ENCODE measurements around the gene RAET1E. TPM values are rescaled to one million over a fixed set of nuclear protein-coding genes. Genes with fewer than 3 reads are reported as not detected.
"Not testable (repeated sequence)": the region's sequence is repeated elsewhere in the genome, so short reads cannot be mapped to it uniquely, and the experiment has no call there.

Gene RAET1E
- total RNA-seq: 0.89 TPM
- 1 to 10 TPM in 3 of 8 donors, under 1 TPM in 5; 0.35 to 3.4 (median 0.89) TPM for polyA plus RNA-seq (ENCODE audit: insufficient read depth in 1 of 8, insufficient read length in 8 of 8, low replicate concordance in 1 of 8)
- long read RNA-seq, donor 1: 0 reads
- long read RNA-seq, donor 2: 0 reads
- long read RNA-seq, donor 3: 0 reads
- long read RNA-seq, donor 4: 0 reads
- long read RNA-seq, donor 5: 0 reads
- long read RNA-seq, donor 6, partial matches to known transcripts: 0 of 2 reads
- long read RNA-seq, donor 6, other reads (novel, unspliced or antisense): 0 of 2 reads
- long read RNA-seq, donor 7: 0 reads
- long read RNA-seq, donor 8: 0 reads
- long read RNA-seq, donor 9, partial matches to known transcripts: 0 of 1 reads
- long read RNA-seq, donor 9, other reads (novel, unspliced or antisense): 0 of 1 reads
- long read RNA-seq, donor 10: 0 reads
- long read RNA-seq, donor 11: 0 reads

GRCh38 chr6:149897855-149898744, at the start of gene RAET1E:
RAET1E (minus strand) TSS chr6:149898113; CDS start chr6:149890901, 7,212 bp downstream.
- H3K4me3 ChIP-seq (ENCODE audit: low read length): no peak within 1 kb of the TSS

GRCh38 chr6:149947533-149947932, 49.6 kb upstream of the RAET1E start:
- not testable (repeated sequence) for H3K4me1 ChIP-seq (ENCODE audit: control insufficient read depth, insufficient read depth, low read length); H3K36me3 ChIP-seq (ENCODE audit: control insufficient read depth, insufficient read depth, low read length); DNase-seq; H3K4me3 ChIP-seq (ENCODE audit: low read length); H3K9me3 ChIP-seq (replicated peaks; ENCODE audit: control insufficient read depth, low read depth, low read length); H3K27ac ChIP-seq (ENCODE audit: low read length)
- peaks cover 51% of the 10 kb centered on the region for H3K27me3 ChIP-seq (ENCODE audit: control insufficient read depth, insufficient read depth, low read length)
- no CpG with 5 or more reads among the region's 1 CpG for WGBS (ENCODE audit: insufficient coverage)

More at GRCh38 chr6:149897855-149898744, at the start of gene RAET1E:
- Histone ChIP-seq H3K27me3 (ENCODE audit: control insufficient read depth, insufficient read depth, low read length) (no peaks in the 10 kb centered on the region), H3K4me1 (ENCODE audit: control insufficient read depth, insufficient read depth, low read length) (peaks cover 28% of the 10 kb centered on the region), H3K36me3 (ENCODE audit: control insufficient read depth, insufficient read depth, low read length) (no peaks in the 10 kb centered on the region), H3K9me3 (replicated peaks; ENCODE audit: control insufficient read depth, low read depth, low read length) (no peaks in the 10 kb centered on the region), H3K27ac (ENCODE audit: low read length) (peak within 1 kb of the TSS; percentile 42)
- WGBS (ENCODE audit: insufficient coverage): 68% methylated on average over 12 of the region's 17 CpGs
- DNase-seq: no peak

- not testable (repeated sequence) for H3K36me3 ChIP-seq (ENCODE audit: control insufficient read depth, insufficient read depth, low read length); H3K4me1 ChIP-seq (ENCODE audit: control insufficient read depth, insufficient read depth, low read length); H3K9me3 ChIP-seq (replicated peaks; ENCODE audit: control insufficient read depth, low read depth, low read length); H3K27ac ChIP-seq (ENCODE audit: low read length); DNase-seq; H3K4me3 ChIP-seq (ENCODE audit: low read length)
- peaks cover 54% of the 10 kb centered on the region for H3K27me3 ChIP-seq (ENCODE audit: control insufficient read depth, insufficient read depth, low read length)
- WGBS (ENCODE audit: insufficient coverage): 24% methylated on average over 5 of the region's 7 CpGs
Measured at GRCh38 chr6:149946631-149947030, 48.7 kb upstream of the RAET1E start.

GRCh38 chr6:149945276-149945675, 47.4 kb upstream of the RAET1E start:
- H3K27ac ChIP-seq (ENCODE audit: low read length): not testable (repeated sequence)
- H3K27me3 ChIP-seq (ENCODE audit: control insufficient read depth, insufficient read depth, low read length): peaks cover 54% of the 10 kb centered on the region
- WGBS (ENCODE audit: insufficient coverage): 80% methylated on average over 1 of the region's 6 CpGs

GRCh38 chr6:149943321-149943720, 45.4 kb upstream of the RAET1E start:
- peaks cover 16% of the 10 kb centered on the region for H3K4me1 ChIP-seq (ENCODE audit: control insufficient read depth, insufficient read depth, low read length)
- no CpG with 5 or more reads among the region's 5 CpGs for WGBS (ENCODE audit: insufficient coverage)
- H3K36me3 ChIP-seq (ENCODE audit: control insufficient read depth, insufficient read depth, low read length); H3K9me3 ChIP-seq (replicated peaks; ENCODE audit: control insufficient read depth, low read depth, low read length); DNase-seq; H3K27ac ChIP-seq (ENCODE audit: low read length); H3K4me3 ChIP-seq (ENCODE audit: low read length): not testable (repeated sequence)
- H3K27me3 ChIP-seq (ENCODE audit: control insufficient read depth, insufficient read depth, low read length): peaks cover 66% of the 10 kb centered on the region

More at GRCh38 chr6:149945276-149945675, 47.4 kb upstream of the RAET1E start:
- H3K4me3 ChIP-seq (ENCODE audit: low read length); H3K9me3 ChIP-seq (replicated peaks; ENCODE audit: control insufficient read depth, low read depth, low read length); H3K4me1 ChIP-seq (ENCODE audit: control insufficient read depth, insufficient read depth, low read length); H3K36me3 ChIP-seq (ENCODE audit: control insufficient read depth, insufficient read depth, low read length); DNase-seq: not testable (repeated sequence)

GRCh38 chr6:149942461-149942829, 44.5 kb upstream of the RAET1E start:
- H3K27me3 ChIP-seq (ENCODE audit: control insufficient read depth, insufficient read depth, low read length): peaks cover 69% of the 10 kb centered on the region
- H3K27ac ChIP-seq (ENCODE audit: low read length): no peak overlapping the region
- no peaks in the 10 kb centered on the region for H3K36me3 ChIP-seq (ENCODE audit: control insufficient read depth, insufficient read depth, low read length)
- peak overlapping the region; percentile 59 for H3K4me3 ChIP-seq (ENCODE audit: low read length)
- 4% methylated on average over 11 of the region's 13 CpGs for WGBS (ENCODE audit: insufficient coverage)
- H3K9me3 ChIP-seq (replicated peaks; ENCODE audit: control insufficient read depth, low read depth, low read length): no peaks in the 10 kb centered on the region
- peaks cover 19% of the 10 kb centered on the region for H3K4me1 ChIP-seq (ENCODE audit: control insufficient read depth, insufficient read depth, low read length)
- DNase-seq: no peak

GRCh38 chr6:149941583-149942460, 43.9 kb upstream of the RAET1E start, which contains the start of gene ULBP2:
ULBP2 (plus strand) TSS chr6:149942014; CDS start chr6:149942073, 59 bp downstream.
- under 1% methylated on average over 35 of the region's 62 CpGs for WGBS (ENCODE audit: insufficient coverage)
- H3K9me3 ChIP-seq (replicated peaks; ENCODE audit: control insufficient read depth, low read depth, low read length): no peaks in the 10 kb centered on the region
- no peak within 1 kb of the TSS for H3K27ac ChIP-seq (ENCODE audit: low read length)
- DNase-seq: peak; percentile 92
- H3K4me3 ChIP-seq (ENCODE audit: low read length): peak within 1 kb of the TSS; percentile 59
- peaks cover 70% of the 10 kb centered on the region for H3K27me3 ChIP-seq (ENCODE audit: control insufficient read depth, insufficient read depth, low read length)
- peaks cover 19% of the 10 kb centered on the region for H3K4me1 ChIP-seq (ENCODE audit: control insufficient read depth, insufficient read depth, low read length)
- H3K36me3 ChIP-seq (ENCODE audit: control insufficient read depth, insufficient read depth, low read length): no peaks in the 10 kb centered on the region

GRCh38 chr6:149940672-149940982, 42.7 kb upstream of the RAET1E start:
- Histone ChIP-seq H3K27me3 (ENCODE audit: control insufficient read depth, insufficient read depth, low read length) (peaks cover 75% of the 10 kb centered on the region), H3K27ac (ENCODE audit: low read length) (no peak overlapping the region), H3K36me3 (ENCODE audit: control insufficient read depth, insufficient read depth, low read length) (no peaks in the 10 kb centered on the region), H3K9me3 (replicated peaks; ENCODE audit: control insufficient read depth, low read depth, low read length) (no peaks in the 10 kb centered on the region), H3K4me1 (ENCODE audit: control insufficient read depth, insufficient read depth, low read length) (peaks cover 19% of the 10 kb centered on the region), H3K4me3 (ENCODE audit: low read length) (no peak overlapping the region)
- no peak for DNase-seq
- 29% methylated on average over 6 of the region's 6 CpGs for WGBS (ENCODE audit: insufficient coverage)

- Histone ChIP-seq H3K4me1 (ENCODE audit: control insufficient read depth, insufficient read depth, low read length) (peaks cover 19% of the 10 kb centered on the region), H3K36me3 (ENCODE audit: control insufficient read depth, insufficient read depth, low read length) (no peaks in the 10 kb centered on the region), H3K27ac (ENCODE audit: low read length) (no peak overlapping the region), H3K27me3 (ENCODE audit: control insufficient read depth, insufficient read depth, low read length) (peaks cover 81% of the 10 kb centered on the region), H3K4me3 (ENCODE audit: low read length) (no peak overlapping the region), H3K9me3 (replicated peaks; ENCODE audit: control insufficient read depth, low read depth, low read length) (no peaks in the 10 kb centered on the region)
- DNase-seq: no peak
- no CpG with 5 or more reads among the region's 6 CpGs for WGBS (ENCODE audit: insufficient coverage)
Measured at GRCh38 chr6:149939909-149940671, 42.2 kb upstream of the RAET1E start.

All from muscle of leg (tissue), 16 donors.